NCI-H510A treated with DMSO at 0.1 percent for 48 hours (cell line): ENCODE results near the gene WWOX.

Experiments
- DNase-seq: peaks from one replicate; lab custom pipeline; 2025; lab: John Stamatoyannopoulos, UW

WWOX gene

GRCh38 chr16:78903843-78904242 lies 804.4 kb downstream of the WWOX start:
- DNase-seq, result no peak

DNA sequence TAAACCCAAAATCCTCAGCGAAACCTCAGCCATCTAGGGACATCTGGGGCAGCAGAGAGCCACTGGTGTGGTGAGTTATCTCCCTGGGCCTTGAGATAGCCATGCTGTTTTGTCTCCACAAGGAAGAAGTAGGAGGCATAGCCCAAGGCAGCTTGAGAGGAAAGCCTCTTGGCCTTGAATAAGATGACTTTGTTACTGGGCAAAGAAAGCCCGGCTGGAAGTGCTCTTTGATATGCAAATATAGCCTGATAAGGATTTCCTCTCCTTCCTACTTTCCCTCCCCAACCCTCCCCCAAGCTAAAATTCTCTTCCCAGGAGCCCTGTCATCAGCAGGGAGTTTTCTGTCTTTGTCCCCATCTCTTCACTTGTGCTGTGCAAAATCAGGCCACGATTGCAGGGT lies 806.7 kb downstream of the WWOX start:
- no peak for DNase-seq

DNA sequence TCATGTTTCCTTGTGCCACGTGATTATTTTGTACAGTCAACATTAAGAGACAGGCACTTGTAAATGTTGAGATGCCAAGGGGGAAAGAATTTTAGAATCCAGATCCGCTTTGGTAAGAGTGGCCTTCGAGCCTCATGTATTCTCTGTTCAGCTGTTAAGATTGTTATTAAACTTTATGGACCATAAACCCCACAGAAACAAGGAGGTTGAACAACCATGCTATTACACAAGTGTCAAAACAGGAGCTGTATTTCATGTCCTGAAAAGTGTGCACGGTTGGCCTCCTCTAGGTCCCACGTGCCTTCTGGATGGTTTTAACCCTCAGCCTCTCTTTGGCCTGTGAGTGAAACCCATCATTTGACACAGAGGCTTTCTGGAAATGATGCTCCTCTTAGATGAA lies 809.8 kb downstream of the WWOX start:
- no peak for DNase-seq

DNA sequence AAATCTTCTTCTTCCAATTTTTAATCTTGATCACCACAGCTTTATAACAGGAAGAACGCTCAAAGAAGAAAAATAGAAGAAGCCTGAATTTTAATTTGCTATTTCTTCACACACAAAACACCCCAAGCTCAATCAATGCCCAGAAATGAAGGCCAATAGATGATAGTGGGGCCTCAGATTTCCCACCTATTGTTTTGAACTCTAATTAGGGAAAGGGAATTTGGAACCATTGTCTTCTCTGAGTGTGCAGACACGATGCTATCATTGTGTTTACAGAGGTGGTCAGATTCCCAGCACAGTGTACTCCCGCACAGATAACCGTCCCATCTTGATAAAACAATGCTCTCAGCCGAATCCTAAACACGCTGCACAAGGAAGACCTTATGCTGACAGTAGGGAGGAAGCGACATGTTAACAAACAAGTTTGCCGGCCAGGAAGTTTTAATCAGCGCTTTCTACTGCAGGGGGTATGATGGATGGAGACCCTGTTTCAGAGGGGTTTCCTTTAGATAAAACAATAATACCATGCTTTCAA lies 816.4 kb downstream of the WWOX start:
- DNase-seq, result no peak

GRCh38 chr16:78916928-78917545 lies 817.6 kb downstream of the WWOX start:
- no peak for DNase-seq

DNA sequence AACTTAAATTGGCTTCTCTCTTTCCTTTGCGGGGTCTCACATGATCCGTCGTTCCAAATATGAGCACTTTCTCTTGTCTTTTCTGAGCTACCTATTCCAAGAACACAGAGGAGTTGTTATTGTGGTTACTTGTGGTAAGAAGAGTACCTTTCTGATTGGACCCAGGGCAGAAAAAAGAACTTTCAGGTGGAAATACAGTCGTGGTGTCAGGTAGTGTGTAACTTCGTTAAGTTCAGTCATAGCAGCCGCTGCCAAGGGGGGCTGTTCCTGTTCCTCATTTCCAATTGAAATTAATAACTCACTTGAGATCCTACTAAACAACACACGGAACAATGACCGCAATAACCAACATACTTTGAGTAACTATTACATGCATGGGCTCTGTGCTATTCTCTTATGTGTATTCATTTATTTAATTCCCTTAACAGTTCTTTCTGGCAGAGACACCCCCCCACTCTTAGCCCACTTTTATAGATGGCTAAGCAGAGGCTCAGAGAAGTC lies 819.4 kb downstream of the WWOX start:
- DNase-seq, result no peak

DNA sequence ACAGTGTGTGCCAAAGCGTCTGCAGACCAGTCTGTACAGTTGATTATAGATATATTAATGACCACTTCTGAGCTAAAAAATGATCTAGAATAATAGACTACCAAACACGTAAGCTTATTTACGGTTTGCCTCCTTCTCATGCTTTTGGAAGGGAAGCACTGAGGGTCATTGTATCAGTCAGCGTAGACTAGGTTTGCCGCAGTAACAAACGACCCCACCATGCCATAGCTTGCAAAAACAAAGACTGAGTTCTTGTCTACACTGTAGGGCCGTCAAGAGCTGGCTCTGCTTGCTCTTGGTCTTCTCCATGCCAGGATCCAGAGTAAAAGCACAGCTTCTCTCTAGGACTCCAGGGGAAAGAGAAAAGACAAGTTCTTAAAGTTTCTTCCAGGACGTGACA lies 820.4 kb downstream of the WWOX start:
- DNase-seq, result no peak

GRCh38 chr16:78920621-78921020 lies 821.2 kb downstream of the WWOX start:
- DNase-seq, result no peak

DNA sequence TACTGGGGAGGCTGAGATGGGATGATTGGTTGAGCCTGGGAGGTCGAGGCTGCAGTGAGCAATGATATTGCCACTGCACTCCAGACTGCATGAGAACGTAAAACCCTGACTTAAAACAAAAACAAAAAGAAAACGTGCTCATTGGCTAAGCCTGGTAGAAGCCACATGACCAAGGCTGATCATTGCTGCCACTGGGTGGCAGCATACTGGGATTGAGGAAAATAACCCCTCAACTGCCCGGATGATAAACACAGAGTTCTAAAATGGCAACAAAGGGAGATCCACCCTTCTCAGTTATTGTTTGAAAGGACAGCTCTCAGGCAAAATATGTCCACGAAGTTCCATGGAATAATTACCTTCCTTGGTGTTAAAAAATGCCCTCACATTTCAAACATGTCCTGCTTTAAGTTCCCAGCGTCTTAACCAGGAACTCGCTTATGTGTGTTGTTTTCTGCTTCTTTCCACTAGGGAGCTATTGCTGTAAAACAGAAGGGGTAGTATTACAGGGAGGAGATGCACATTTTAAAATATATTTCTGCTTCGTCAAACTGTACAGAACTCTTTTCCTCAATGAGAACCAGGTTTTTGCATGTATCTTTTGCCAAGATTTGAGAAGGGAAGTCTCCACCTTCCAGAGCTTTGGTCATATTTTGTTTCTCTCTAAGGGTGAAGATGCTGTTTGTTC lies 825.8 kb downstream of the WWOX start:
- DNase-seq, result no peak

DNA sequence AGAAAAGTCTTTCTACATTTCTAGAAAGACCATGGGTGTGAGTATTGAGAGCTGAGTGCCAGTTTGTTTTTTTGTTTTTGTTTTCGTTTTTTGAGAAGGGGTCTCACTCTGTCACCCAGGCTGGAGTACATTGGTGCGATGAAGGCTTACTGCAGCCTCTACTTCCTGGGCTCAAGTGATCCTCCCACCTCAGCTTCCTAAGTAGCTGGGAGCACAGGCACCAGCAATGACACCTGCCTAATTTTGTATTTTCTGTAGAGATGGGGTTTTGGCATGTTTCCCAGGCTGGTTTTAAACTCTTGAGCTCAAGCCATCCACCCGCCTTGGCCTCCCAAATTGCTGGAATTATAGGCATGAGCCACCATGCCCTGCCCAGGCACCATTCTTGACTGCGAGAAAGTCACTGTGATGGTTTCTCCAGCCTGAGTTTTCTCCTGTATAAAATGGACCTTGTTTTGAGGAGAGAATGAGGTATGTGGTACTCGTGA lies 827.3 kb downstream of the WWOX start:
- DNase-seq, result no peak

GRCh38 chr16:78927766-78928165 lies 828.3 kb downstream of the WWOX start:
- DNase-seq, result no peak

DNA sequence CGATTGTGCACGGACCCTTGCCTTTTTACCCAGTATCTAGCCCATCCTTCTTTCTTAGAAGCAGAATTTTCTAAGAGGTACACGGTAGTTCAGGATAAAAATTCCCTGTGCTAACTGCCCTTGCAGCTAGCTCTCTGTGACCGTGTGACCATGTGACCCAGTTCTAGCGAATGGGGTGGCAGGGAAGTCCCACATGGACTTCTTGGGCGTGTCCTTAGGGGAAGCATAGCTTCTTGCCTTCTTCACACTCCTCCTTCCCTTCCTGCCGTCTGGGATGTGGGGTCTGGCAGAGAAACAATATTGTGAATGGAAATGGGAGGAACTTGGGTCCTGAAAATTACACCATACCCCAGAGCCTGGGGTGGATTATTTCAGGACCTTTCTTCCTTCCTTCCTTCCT lies 830.4 kb downstream of the WWOX start:
- no peak for DNase-seq

DNA sequence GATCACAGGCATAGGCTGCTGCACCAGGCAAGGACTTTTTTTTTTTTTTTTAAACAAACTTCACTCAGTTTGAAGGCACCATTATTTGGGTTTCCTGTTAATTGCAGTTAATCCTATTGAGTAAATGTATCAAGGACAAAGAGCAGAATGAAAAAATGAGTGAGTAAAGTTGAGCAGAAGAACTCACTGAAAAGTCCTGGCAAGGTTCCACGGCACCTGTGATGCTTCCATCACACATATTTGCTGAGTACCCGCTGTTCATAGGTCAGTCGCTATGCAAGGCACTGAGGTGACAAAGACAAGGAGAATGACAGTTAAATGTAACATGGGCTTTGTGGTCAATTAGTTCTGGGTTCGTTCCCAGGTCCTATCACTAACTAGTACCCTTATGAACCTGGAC lies 831.1 kb downstream of the WWOX start:
- no peak for DNase-seq

DNA sequence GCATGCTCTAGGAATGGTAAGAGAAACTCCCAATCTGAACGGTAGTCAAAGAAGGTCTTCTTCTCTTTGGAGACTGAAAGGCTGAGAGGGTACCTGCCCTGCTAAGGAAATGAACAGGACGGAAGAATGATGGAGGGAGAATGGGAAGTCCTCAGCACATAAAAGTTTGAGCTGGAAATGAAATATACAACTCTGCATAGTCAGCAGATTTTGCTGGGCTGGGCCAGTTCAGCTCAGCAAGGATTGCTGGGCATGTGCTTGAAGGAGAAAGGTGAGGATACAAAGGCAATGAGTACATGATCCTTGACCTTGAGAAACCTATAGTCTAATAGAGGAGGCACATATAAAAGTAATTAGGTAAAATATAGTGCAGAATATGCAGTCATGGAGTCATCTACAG lies 831.8 kb downstream of the WWOX start:
- no peak for DNase-seq

DNA sequence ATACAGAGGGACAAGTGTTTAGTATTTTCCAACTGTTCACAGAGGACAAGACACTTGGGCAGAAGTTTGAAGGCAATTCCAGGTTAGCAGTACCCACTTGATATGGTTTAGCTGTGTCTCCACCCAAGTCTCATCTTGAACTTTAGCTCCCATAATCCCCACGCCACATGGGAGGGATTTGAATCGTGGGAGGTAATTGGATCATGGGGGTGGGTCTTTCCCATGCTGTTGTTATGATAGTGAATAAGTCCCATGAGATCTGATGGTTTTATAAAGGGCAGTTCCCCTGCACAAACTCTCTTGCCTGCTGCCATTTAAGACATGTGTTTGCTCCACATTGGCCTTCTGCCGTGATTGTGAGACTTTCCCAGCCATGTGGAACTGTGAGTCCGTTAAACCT lies 832.2 kb downstream of the WWOX start:
- no peak for DNase-seq

DNA sequence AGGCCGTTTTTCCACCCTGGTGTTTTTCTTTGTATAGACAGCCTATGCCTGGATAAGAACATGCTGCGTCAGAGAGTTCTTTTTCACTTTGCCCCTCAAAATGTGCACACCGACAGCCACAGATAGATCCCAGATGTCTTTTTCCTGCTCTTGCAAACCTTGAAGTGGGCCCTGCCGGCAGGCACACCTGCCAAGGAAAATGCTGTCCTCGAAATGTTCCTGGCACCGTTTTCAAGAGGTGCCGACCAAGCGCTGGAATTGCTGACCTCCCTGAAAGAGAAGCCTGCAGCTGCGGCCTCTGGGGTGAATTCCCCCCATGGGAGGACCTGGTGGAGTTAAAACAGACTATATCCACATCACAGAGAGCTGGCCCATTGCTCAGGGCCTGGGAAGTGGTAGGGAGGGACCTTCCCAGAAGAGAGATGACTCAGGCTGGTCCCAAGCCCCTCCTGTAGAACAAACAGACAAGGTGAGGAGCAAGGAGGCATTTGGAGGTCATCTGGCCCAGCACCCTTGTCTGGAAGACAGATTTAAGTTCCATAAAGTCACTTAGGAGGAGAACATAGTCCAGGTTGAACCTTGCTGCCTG lies 833.0 kb downstream of the WWOX start:
- DNase-seq, result no peak

DNA sequence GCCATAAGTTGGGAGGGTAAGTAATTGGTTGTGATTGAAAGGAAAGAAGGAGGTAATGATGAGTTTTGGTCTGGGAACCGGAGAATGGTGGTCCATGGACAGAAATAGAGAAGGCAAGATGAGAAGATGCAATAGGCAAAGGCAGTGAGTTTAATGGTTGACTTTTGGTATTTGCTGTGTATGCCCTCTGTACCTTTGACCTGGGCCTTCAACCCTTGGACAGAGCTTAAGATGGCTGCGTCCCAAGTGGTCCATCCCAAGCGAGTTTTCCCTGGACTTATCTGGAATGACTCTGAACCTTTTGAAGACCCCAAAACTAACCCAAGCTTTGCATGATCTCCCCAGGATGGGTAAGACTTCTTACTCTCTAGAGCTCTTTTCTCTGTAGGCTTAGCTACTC lies 836.6 kb downstream of the WWOX start:
- no peak for DNase-seq

DNA sequence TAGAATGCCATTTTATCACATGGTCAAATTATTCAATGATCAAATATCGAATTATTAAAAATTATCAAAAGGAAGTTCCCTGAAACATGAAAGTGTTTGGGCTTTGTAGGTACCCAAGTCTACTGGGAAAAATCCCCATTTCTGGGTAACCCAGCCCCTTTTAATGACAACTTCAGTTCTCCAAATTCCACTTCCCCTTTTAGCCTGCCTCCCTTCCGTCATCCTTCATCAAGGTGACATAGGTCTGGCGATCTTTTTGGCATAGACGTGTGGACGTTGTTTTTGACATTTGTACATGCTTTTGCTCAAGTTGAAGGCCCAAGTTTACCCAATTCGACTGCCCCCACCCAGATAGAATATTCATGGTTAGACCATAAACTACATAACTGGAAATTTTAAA lies 840.1 kb downstream of the WWOX start:
- DNase-seq, result no peak

DNA sequence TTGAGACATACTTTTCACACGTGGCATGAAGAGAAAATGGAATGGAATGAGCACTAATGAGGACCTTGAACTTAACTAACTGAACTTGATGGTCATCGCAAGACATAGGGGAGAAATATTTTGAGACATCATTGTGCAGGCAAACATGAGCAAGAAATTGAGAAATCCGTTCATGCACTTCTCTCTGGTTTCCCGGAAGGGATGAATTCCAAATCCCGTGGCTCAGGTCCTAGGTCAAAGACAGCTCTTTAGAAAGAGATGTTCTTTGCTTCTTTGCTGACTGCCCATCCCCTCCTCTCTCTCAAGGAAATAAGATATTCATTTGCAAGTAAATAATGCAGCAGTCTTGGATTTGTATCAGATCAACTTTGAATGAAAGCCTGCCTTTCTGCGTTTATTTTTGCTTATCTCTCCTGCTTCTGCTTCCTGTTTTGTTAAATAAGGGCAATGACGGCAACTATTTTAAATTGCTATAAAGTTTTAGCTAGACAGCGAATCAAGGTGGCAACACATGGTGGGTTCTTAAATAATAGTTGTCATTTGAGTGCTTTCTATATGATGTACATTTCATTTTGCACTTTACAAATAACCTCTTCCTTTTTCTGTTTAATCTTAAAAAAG lies 843.3 kb downstream of the WWOX start:
- no peak for DNase-seq

GRCh38 chr16:78945336-78945735 lies 845.9 kb downstream of the WWOX start:
- no peak for DNase-seq

- DNase-seq, result no peak
These were observed 847.1 kb downstream of the WWOX start for GRCh38 chr16:78946556-78946955.

DNA sequence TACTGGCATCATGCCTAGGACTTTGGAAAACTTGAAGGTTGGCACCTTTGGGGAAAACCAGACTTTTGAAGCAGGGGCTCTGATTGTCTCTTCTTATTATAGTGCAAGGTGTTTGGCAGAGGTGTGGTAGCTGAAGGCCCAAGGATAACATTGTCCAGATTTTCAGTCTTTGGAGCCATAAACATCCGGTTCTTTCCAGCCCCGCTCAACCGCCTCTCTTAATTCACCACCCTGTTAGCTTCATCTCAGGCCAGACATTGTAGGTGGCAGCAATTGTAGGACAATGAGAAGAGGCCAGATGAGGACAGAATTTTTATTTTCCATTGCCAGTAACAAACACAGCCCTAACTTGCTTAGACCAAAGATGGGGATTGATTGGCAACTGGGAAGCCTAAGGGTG lies 851.3 kb downstream of the WWOX start:
- DNase-seq, result no peak

- DNase-seq, result no peak
These were observed 853.2 kb downstream of the WWOX start for GRCh38 chr16:78952630-78953029.
